Panc1 (cell line): ENCODE measurements around the gene SMARCE1. TPM values are rescaled to one million over a fixed set of nuclear protein-coding genes. Genes with fewer than 3 reads are reported as not detected.

Experiments
- ATAC-seq: fragments of 200-7000 bp; cut with Tn5 transposase; 2 replicates; pipeline ENCODE4 v1.9.1; 2020; ENCODE audit warnings: mild to moderate bottlenecking, moderate library complexity
- BruUV-seq: library from RNA; stranded (reverse); fragments of 400-500 nt; replicated peaks from 2 replicates; lab custom pipeline; 2021; lab: Mats Ljungman, UMichigan
- CTCF ChIA-PET: fragments of 300-600 bp; sonication (Branson Sonifier 250); formaldehyde crosslinking; loops from one replicate; lab custom pipeline; 2022; ENCODE audit warnings: antibody characterized with exemption; lab: Charles Lee
- POLR2A ChIA-PET: fragments of 300-600 bp; sonication (Branson Sonifier 250); formaldehyde crosslinking; loops from one replicate; lab custom pipeline; 2022; ENCODE audit warnings: antibody characterized with exemption; lab: Charles Lee
- DNase-seq: peaks from one replicate; pipeline ENCODE4 v3.0.0-alpha.2; 2010; ENCODE audit warnings: low read depth, low spot score
- H3K27ac ChIP-seq: 2 replicates; pipeline ENCODE4 v1.5.1; 2011; ENCODE audit warnings: mild to moderate bottlenecking, low read length, inconsistent platforms
- H3K27me3 ChIP-seq: fragments of 200-500 bp; sonication (Bioruptor generic); 2 replicates; pipeline ENCODE4 v1.6.0; 2014; ENCODE audit warnings: low read length, inconsistent platforms; ENCODE audit not compliant: control insufficient read depth, insufficient read depth
- H3K36me3 ChIP-seq: fragments of 200-500 bp; sonication (Bioruptor generic); 2 replicates; pipeline ENCODE4 v1.5.1; 2014; ENCODE audit warnings: inconsistent platforms, mild to moderate bottlenecking, low read length, moderate library complexity; ENCODE audit not compliant: control insufficient read depth, insufficient read depth
- H3K4me1 ChIP-seq: 2 replicates; pipeline ENCODE4 v1.5.1; 2011; ENCODE audit warnings: inconsistent platforms, mild to moderate bottlenecking, low read length, moderate library complexity; ENCODE audit not compliant: control insufficient read depth, insufficient read depth
- H3K4me3 ChIP-seq, 2 experiments: 2 replicates each; pipeline ENCODE4 v1.5.1; 2011 to 2012; ENCODE audit warnings: low read depth in 2 of 2, low read length in 2 of 2, mild to moderate bottlenecking in 2 of 2, inconsistent platforms in 1 of 2, moderate library complexity in 1 of 2
- H3K9me3 ChIP-seq: fragments of 200-500 bp; sonication (Bioruptor generic); 2 replicates; pipeline ENCODE4 v1.5.1; 2014; ENCODE audit warnings: low read depth, mild to moderate bottlenecking, inconsistent platforms, low read length, moderate library complexity; ENCODE audit not compliant: control insufficient read depth, insufficient read depth
- CTCF ChIP-seq: fragments of 450-650 bp; IDR thresholded peaks from 2 replicates; pipeline ENCODE4 v1.5.1; 2017; ENCODE audit warnings: mild to moderate bottlenecking
- POLR2AphosphoS5 ChIP-seq: IDR thresholded peaks from 2 replicates; pipeline ENCODE4 v1.6.1; 2012; ENCODE audit warnings: mild to moderate bottlenecking, low read depth, low read length, moderate library complexity
- REST ChIP-seq, 2 experiments: IDR thresholded peaks; 2 replicates each; pipeline ENCODE4 v1.6.1; 2011 to 2012; ENCODE audit warnings: low read depth in 2 of 2, control low read depth in 1 of 2, low read length in 1 of 2, mild to moderate bottlenecking in 1 of 2, moderate library complexity in 1 of 2; ENCODE audit not compliant: insufficient read depth in 1 of 2
- SIN3A ChIP-seq: IDR thresholded peaks from 2 replicates; pipeline ENCODE4 v1.6.1; 2012; ENCODE audit warnings: low read depth, mild to moderate bottlenecking, low read length, moderate library complexity, borderline replicate concordance; ENCODE audit not compliant: insufficient read depth
- TCF7L2 ChIP-seq: IDR thresholded peaks from 2 replicates; pipeline ENCODE4 v1.6.1; 2011; ENCODE audit warnings: mild to moderate bottlenecking, low read depth, low read length, inconsistent platforms
- in situ Hi-C: cut with HindIII; loops from 2 replicates; pipeline ENCODE4 v1.10.0; 2016; ENCODE audit warnings: low sequenced_read_pairs, low pct_unique_long_range_greater_than_20kb
- intact Hi-C: fragments of 100-400 bp; cut with micrococcal nuclease; formaldehyde crosslinking; loops from one replicate; pipeline ENCODE4 v1.10.0; 2022; ENCODE audit not compliant: unreplicated experiment
- total RNA-seq: library from RNA; stranded (reverse); gene quantifications from one replicate; pipeline ENCODE4 v1.2.1, GENCODE V29; 2021; ENCODE audit not compliant: unreplicated experiment

The SMARCE1 gene
- total RNA-seq, 1 experiment from 2014 or later, result 129 TPM

DNA sequence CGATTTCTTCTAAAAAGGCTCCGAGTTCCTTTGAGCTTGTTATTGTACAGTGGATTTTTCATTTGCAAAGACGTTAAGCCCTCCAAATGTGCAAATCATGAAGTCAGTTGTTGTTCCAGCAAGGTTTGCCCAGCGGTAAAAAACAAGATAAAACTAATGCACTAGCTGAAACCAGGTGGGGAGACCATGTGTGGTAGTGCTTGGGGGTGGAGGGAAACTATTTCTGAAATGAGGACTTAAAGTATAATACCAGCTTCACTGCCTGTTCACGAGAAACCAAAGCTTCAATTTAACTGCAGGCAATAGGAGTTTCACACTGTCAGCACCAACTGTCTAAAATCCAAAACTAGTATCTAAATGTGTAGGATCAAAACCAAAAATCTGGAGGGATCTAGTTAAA, 22.3 kb downstream of the SMARCE1 start:
- H3K4me3 ChIP-seq, result no peak overlapping the region
- intact Hi-C loops, result no loop called here
- ATAC-seq (no peak), DNase-seq (no peak)
- H3K27ac ChIP-seq, result no peak overlapping the region
- CTCF ChIA-PET, result no interaction called here
- no TSS peak for BruUV-seq
- no peaks in the 10 kb centered on the region for H3K9me3 ChIP-seq
- no peak for TF ChIP-seq REST (IDR thresholded peaks at IDR 0.05; ENCODE audit: insufficient read depth in 1 of 2, low read depth in 2 of 2, low read length in 1 of 2)
- no peak for TF ChIP-seq SIN3A
- TF ChIP-seq CTCF, result no peak
- no peak for TF ChIP-seq POLR2AphosphoS5
- TF ChIP-seq TCF7L2, result no peak
- peaks cover 22% of the 10 kb centered on the region for H3K36me3 ChIP-seq
- in situ Hi-C loops, result no loop called here
- no peaks in the 10 kb centered on the region for H3K4me1 ChIP-seq
- H3K27me3 ChIP-seq, result peaks cover 3% of the 10 kb centered on the region; the same call in 1 of the 2 replicates
- POLR2A ChIA-PET, result interaction anchor here (1.1 kb wide), 1 partner anchor 40 kb away, joined by 3 read pairs; the partner anchor contains the start of gene KRT222

- DNase-seq (no peak), ATAC-seq (no peak)
- H3K4me3 ChIP-seq, result no peak overlapping the region
- no peaks in the 10 kb centered on the region for H3K9me3 ChIP-seq
- no peak for TF ChIP-seq REST (IDR thresholded peaks at IDR 0.05; ENCODE audit: insufficient read depth in 1 of 2, low read depth in 2 of 2, low read length in 1 of 2)
- no peak for TF ChIP-seq TCF7L2
- TF ChIP-seq POLR2AphosphoS5, result no peak
- no peak for TF ChIP-seq CTCF
- TF ChIP-seq SIN3A, result no peak
- no peak overlapping the region for H3K27ac ChIP-seq
- intact Hi-C loops (no loop called here), in situ Hi-C loops (no loop called here)
- ChIA-PET CTCF (no interaction called here), POLR2A (no interaction called here)
- H3K36me3 ChIP-seq, result peaks cover 7% of the 10 kb centered on the region
- H3K4me1 ChIP-seq, result no peaks in the 10 kb centered on the region
- H3K27me3 ChIP-seq, result peaks cover 13% of the 10 kb centered on the region
- BruUV-seq, result no TSS peak
These were observed 24.0 kb downstream of the SMARCE1 start for GRCh38 chr17:40623419-40624210.
